Astrocyte of the spinal cord (primary cell): ENCODE measurements around the gene USP47.
A peak's percentile ranks its signal among the peaks of the same experiment; 100 is the strongest.

ENCODE experiments used
- DNase-seq: peaks from one replicate; pipeline ENCODE4 v3.0.0; 2011; ENCODE audit warnings: low read depth, low spot score
- H3K4me3 ChIP-seq: 2 replicates; pipeline ENCODE4 v1.5.1; 2011; ENCODE audit warnings: low read depth, mild to moderate bottlenecking, low read length, moderate library complexity
- CTCF ChIP-seq: IDR thresholded peaks from 2 replicates; pipeline ENCODE4 v1.5.1; 2012; ENCODE audit warnings: low read depth, mild to moderate bottlenecking, low read length, inconsistent platforms
- in situ Hi-C: cut with HindIII; loops from 2 replicates; pipeline ENCODE4 v1.10.0; 2017; ENCODE audit warnings: low sequenced_read_pairs

The USP47 gene

GRCh38 chr11:11876458-11876857 is 34.7 kb downstream of the USP47 start:
- TF ChIP-seq CTCF = peak; percentile 37
- DNase-seq = no peak
- H3K4me3 ChIP-seq = no peak overlapping the region
- in situ Hi-C loops = no loop called here

GRCh38 chr11:11880179-11880578 is 38.4 kb downstream of the USP47 start:
- DNase-seq = no peak
- no peak for TF ChIP-seq CTCF
- in situ Hi-C loops = no loop called here
- H3K4me3 ChIP-seq = no peak overlapping the region

GRCh38 chr11:11882539-11882938 is 40.8 kb downstream of the USP47 start:
- H3K4me3 ChIP-seq = no peak overlapping the region
- no peak for TF ChIP-seq CTCF
- in situ Hi-C loops = no loop called here
- no peak for DNase-seq

- no peak for TF ChIP-seq CTCF
- in situ Hi-C loops = no loop called here
- no peak for DNase-seq
- no peak overlapping the region for H3K4me3 ChIP-seq
These were observed 42.6 kb downstream of the USP47 start for GRCh38 chr11:11884351-11884750.

- in situ Hi-C loops = no loop called here
- DNase-seq = no peak
- H3K4me3 ChIP-seq = no peak overlapping the region
- no peak for TF ChIP-seq CTCF
These were observed 43.2 kb downstream of the USP47 start for GRCh38 chr11:11884774-11885481.

- no peak overlapping the region for H3K4me3 ChIP-seq
- TF ChIP-seq CTCF = no peak
- in situ Hi-C loops = no loop called here
- peak; percentile 58 for DNase-seq
These were observed 52.7 kb downstream of the USP47 start for GRCh38 chr11:11894486-11894885.
